AG04449 (cell line): ENCODE results near the gene NKG7.

Experiments
- CTCF ChIA-PET: fragments of 350-600 bp; formaldehyde crosslinking; extraction: SDS; loops from one replicate; lab custom pipeline; 2021; ENCODE audit warnings: antibody characterized with exemption; lab: Yijun Ruan, JAX
- POLR2A ChIA-PET: fragments of 400-600, 350-600 bp; formaldehyde crosslinking; extraction: SDS; loops from one replicate; lab custom pipeline; 2020; ENCODE audit warnings: antibody characterized with exemption, inconsistent platforms; lab: Yijun Ruan, JAX
- DNase-seq: peaks from one replicate; pipeline ENCODE4 v3.0.0-alpha.2; 2010; ENCODE audit warnings: low read depth, low spot score
- H3K4me3 ChIP-seq: 2 replicates; pipeline ENCODE4 v1.5.1; 2011; ENCODE audit warnings: low read depth, mild to moderate bottlenecking, control low read depth, low read length
- TF ChIP-seq, protein P1 (sequence below): IDR thresholded peaks from one replicate; pipeline ENCODE4 v1.5.1; 2011; ENCODE audit warnings: mild to moderate bottlenecking, moderate library complexity, low read length, control low read depth, inconsistent platforms; ENCODE audit not compliant: insufficient read depth; ENCODE audit errors: missing control alignments

Gene NKG7

GRCh38 chr19:51347209-51347928 is 25.1 kb downstream of the NKG7 start:
- DNase-seq: no peak
- ChIA-PET POLR2A (no interaction called here), CTCF (interaction anchor here (1.2 kb wide), 1 partner anchor 74 kb away, joined by 3 read pairs; no protein-coding TSS in a partner anchor)
- TF ChIP-seq, protein P1, sequence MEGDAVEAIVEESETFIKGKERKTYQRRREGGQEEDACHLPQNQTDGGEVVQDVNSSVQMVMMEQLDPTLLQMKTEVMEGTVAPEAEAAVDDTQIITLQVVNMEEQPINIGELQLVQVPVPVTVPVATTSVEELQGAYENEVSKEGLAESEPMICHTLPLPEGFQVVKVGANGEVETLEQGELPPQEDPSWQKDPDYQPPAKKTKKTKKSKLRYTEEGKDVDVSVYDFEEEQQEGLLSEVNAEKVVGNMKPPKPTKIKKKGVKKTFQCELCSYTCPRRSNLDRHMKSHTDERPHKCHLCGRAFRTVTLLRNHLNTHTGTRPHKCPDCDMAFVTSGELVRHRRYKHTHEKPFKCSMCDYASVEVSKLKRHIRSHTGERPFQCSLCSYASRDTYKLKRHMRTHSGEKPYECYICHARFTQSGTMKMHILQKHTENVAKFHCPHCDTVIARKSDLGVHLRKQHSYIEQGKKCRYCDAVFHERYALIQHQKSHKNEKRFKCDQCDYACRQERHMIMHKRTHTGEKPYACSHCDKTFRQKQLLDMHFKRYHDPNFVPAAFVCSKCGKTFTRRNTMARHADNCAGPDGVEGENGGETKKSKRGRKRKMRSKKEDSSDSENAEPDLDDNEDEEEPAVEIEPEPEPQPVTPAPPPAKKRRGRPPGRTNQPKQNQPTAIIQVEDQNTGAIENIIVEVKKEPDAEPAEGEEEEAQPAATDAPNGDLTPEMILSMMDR: no peak
- H3K4me3 ChIP-seq: no peak overlapping the region

- DNase-seq: no peak
- ChIA-PET CTCF (interaction anchor here (1.2 kb wide), 1 partner anchor 75 kb away, joined by 3 read pairs; no protein-coding TSS in a partner anchor), POLR2A (no interaction called here)
- TF ChIP-seq, protein P1: no peak
- H3K4me3 ChIP-seq: no peak overlapping the region
These were observed 25.7 kb downstream of the NKG7 start for GRCh38 chr19:51346742-51347141.

DNA sequence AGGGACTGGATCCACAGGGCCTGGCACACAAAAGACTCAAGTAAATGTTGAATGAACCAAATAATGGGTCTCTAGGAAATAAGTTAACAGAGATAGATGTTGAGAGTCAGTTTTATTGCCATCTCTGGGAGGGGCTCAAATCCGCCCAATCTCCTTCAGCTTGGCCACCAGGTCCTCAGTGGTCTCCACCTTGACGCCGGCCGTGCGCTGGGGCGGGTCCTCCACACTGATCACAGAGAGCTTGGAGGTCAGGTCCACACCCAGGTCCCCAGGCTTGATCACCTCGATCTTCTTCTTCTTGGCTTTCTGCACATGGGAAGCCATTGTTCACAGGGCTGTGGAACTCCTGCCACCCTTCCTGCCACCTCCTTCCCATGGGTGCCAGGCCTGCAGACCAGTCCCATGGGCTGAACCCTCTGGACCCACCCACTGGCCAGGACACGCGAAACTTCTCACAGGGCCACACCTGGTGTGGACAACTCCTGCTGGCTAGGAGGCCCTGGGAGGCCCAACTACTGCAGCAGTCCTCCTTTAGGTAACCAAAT is 27.3 kb downstream of the NKG7 start:
- no peak for DNase-seq
- no peak overlapping the region for H3K4me3 ChIP-seq
- ChIA-PET CTCF (no interaction called here), POLR2A (no interaction called here)
- TF ChIP-seq, protein P1: no peak

- TF ChIP-seq, protein P1: no peak
- no peak overlapping the region for H3K4me3 ChIP-seq
- ChIA-PET POLR2A (interaction anchor here (0.8 kb wide), 1 partner anchor 16 kb away, joined by 5 read pairs; no protein-coding TSS in a partner anchor), CTCF (interaction anchor here (0.6 to 2.6 kb wide), 3 partner anchors 9 to 21 kb away, joined by 3 to 7 read pairs (median 3); no protein-coding TSS in a partner anchor)
- no peak for DNase-seq
These were observed 29.6 kb downstream of the NKG7 start for GRCh38 chr19:51342631-51343569.

DNA sequence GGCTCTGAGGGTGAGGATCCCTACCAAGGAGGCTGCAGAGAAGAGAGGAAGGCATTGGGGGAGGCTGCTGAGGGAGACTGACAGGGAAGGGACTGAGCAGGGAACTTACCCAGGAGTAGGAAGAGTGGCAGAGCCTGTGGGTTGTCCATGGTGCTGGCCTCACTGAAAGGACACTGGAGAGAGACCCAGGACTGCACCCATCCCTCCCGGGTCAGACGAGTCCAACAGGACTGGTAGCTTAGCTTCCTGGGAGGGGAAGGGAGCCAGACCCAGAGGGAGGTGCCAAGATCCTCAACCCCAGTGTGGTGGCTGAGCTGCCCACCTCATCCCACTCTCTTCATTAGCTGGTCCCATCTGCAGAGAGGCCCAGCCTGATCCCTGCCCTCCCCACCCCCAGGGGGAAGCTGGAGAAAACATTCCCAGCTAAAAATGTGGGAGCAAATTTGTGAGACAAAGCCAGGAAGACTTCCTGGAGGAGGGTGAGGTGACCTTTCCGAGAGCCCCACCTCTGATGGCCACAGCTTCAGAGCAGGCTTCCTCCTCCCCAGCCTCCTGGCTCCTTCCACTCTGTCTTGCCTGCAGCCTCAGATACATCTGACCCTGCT is 30.4 kb downstream of the NKG7 start, which contains the start of gene VSIG10L:
Gene VSIG10L, minus strand, starts transcription at position 164 of the 605 bp plus-strand sequence. Its CDS starts 15 bp downstream, at position 149.
- no peak within 1 kb of the TSS for H3K4me3 ChIP-seq
- DNase-seq: no peak
- CTCF ChIA-PET: interaction anchor here (1.1 to 2.6 kb wide), 2 partner anchors 10 to 13 kb away, joined by 3 to 7 read pairs; no protein-coding TSS in a partner anchor
- POLR2A ChIA-PET: interaction anchor here (0.9 kb wide), 1 partner anchor 17 kb away, joined by 4 read pairs; no protein-coding TSS in a partner anchor
- TF ChIP-seq, protein P1: no peak
